ENCODE data around the gene SPATA32.
A peak's percentile ranks its signal among the peaks of the same experiment; 100 is the strongest.

SPATA32 gene, protein sequence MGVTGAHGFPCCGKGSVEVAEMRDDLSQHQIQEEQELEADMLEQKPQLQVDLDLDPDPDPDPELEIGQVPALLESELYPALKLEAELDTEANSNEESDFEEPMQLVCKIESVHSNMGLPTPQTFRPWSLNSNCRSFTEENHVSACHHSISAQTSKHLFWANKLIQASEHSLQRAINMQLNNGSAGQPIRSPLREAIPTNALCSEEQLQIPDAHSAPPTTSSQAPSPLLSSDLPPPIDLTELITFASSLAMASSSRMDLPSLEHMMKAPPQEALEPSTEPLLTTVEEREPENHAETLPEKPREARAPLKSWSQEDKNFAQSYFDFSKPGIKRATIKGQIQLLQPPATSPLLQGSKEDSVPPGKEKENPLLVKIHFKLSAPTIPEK

DNA sequence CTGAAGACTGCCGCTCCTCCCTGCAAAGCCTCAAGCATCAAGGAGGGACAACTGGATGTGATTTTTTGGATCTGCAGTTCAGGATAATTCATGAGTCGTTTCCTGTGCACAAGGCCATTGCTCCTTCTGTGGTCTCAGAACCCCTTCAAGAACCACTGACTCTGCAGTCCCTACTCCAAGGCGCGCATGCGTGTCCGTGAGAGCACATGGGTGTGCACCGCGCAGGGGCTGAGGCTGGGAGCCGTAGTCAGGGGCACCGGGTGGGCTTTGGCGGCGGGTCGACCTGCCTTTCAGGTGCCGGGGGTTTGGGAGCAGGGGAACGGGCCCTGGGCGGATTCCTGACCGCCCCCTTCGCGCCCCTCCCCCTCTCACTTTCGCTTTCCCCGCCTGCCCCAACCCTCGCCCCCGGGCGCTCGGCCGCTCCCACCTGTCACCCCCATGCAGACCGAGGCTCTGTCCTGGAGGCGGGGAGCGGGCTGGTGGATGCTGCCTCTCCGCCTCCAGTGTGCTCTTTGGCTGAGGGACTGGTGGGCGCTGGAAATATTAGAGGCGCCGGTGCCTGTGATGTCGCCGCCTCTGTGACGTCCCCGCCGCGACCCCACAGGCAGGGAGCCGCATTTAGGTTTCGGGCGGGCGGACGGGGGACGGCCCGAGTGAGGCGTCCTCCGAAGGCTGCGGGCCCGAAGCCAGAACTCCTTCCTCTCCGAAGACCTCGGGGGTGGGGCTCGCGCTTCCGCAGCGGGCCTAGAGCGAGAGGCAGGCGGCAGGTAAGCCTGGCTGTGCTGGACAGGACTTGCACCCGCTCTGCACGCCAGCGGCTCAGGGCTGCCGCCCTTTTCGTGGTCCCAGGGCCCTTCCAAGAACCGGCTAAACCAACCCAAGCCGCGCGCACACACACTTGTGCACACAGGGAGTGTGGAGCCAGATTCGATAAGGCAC, at the start of gene SPATA32:
Gene SPATA32, minus strand, starts transcription at position 518 of the 939 bp plus-strand sequence. Its CDS starts 78 bp downstream, at position 440.
- ChIA-PET CTCF (no interaction called here), POLR2A (ENCODE audit: low non-redundant PET) (no interaction called here)
- H3K27ac ChIP-seq = peak within 1 kb of the TSS; percentile 66
- no peak for DNase-seq (ENCODE audit: low spot score)
- TF ChIP-seq, protein P1, sequence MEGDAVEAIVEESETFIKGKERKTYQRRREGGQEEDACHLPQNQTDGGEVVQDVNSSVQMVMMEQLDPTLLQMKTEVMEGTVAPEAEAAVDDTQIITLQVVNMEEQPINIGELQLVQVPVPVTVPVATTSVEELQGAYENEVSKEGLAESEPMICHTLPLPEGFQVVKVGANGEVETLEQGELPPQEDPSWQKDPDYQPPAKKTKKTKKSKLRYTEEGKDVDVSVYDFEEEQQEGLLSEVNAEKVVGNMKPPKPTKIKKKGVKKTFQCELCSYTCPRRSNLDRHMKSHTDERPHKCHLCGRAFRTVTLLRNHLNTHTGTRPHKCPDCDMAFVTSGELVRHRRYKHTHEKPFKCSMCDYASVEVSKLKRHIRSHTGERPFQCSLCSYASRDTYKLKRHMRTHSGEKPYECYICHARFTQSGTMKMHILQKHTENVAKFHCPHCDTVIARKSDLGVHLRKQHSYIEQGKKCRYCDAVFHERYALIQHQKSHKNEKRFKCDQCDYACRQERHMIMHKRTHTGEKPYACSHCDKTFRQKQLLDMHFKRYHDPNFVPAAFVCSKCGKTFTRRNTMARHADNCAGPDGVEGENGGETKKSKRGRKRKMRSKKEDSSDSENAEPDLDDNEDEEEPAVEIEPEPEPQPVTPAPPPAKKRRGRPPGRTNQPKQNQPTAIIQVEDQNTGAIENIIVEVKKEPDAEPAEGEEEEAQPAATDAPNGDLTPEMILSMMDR (conservative IDR thresholded peaks at IDR 0.05; ENCODE audit: low read depth) = no peak

DNA sequence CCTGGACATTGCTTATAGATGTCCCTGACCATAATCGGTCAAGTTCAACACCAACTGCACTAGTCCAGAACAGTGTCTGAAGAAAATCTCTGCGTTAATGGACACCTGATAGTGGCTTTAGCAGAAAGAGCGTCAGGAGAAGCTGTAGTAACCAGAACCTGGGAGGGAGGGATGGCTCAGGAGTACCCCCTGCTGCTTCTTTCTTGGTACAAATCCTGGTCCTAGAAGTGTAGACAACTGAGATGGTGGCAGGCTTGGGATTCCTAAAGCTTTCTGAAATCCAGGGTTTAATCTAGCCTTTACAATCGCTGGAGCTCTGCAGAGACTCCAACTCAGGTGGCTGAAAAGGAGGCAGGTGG, 49.5 kb upstream of the SPATA32 start:
- peak overlapping the region; percentile 94 for H3K27ac ChIP-seq
- TF ChIP-seq, protein P1 (conservative IDR thresholded peaks at IDR 0.05; ENCODE audit: low read depth) = no peak
- ChIA-PET CTCF (interaction anchor here (0.6 to 0.9 kb wide), 3 partner anchors 56 to 414 kb away, joined by 3 read pairs; no protein-coding TSS in a partner anchor), POLR2A (ENCODE audit: low non-redundant PET) (interaction anchor here (0.7 kb wide), 1 partner anchor 72 kb away, joined by 3 read pairs; no protein-coding TSS in a partner anchor)
- DNase-seq (ENCODE audit: low spot score) = no peak

DNA sequence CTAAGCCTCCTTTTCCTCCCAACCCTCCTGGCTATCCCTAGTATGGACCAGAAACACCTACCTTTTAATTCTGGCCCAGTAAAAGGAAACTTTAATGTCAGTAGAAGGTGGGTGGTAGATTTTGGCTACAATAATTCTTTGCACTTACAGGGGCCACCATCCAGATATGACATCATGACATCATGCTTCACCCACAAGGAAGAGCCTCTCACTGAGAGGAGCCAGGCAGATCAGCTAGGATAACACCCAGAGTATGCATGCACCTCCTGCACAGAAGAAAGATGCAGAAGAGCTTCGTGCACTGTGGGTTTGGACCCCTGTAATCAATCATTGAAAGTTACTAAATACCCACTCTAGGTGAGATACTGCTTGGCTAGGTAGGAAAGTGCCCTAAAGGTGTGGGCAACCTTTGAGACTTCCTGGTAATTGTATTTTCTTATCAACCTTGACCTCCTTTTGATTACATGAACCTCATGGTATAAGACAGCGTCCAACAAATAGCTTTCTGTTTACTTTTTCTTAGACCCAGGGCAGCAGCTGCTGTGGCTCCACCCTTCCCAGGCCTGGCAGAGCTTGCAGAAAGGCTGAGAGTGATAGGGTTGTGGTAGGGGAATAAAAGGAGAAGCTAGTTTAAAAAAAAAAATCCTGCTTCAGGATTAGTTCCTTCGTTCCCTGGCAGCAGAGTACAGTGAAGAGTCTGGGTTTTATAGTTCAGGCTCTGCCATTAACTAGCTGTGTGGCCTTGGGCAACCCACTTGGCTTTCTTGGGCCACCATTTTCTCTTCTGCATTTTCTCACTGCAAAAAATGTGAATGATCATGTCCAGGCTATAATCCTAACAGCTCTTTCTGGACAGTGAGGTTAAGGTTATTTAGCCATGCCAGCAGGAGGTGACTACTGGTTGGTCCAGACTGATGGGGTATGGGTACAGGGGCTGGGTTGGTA, 48.8 kb upstream of the SPATA32 start:
- CTCF ChIA-PET = interaction anchor here (0.5 to 0.9 kb wide), 4 partner anchors 55 to 813 kb away, joined by 3 read pairs; no protein-coding TSS in a partner anchor
- POLR2A ChIA-PET (ENCODE audit: low non-redundant PET) = interaction anchor here (0.5 kb wide), 1 partner anchor 80 kb away, joined by 4 read pairs; no protein-coding TSS in a partner anchor
- TF ChIP-seq, protein P1 (conservative IDR thresholded peaks at IDR 0.05; ENCODE audit: low read depth) = no peak
- DNase-seq (ENCODE audit: low spot score) = no peak
- H3K27ac ChIP-seq = peak overlapping the region; percentile 95

DNA sequence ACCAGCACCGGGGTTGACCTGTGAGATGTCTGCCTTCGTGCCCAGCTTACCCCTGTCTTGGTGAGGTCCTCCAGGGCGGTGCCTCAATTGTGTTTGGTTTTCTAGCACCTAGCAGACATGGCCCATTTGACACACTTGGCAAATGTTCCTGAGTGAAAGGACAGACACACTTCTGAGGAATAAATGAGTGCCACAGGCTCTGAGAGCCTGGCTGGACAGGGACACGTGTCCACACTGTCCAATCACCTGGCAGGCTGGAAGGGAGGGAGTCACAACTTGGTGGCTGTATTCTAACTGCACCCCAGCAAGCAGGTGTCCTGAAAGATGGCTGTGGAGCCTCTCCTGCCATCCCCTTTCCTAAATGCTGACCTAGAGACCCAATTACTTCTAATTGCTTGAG, 47.5 kb upstream of the SPATA32 start:
- H3K27ac ChIP-seq = peak overlapping the region; percentile 95
- TF ChIP-seq, protein P1 (conservative IDR thresholded peaks at IDR 0.05; ENCODE audit: low read depth) = no peak
- CTCF ChIA-PET = no interaction called here
- DNase-seq (ENCODE audit: low spot score) = no peak
- POLR2A ChIA-PET (ENCODE audit: low non-redundant PET) = interaction anchor here (1.0 kb wide), 1 partner anchor 15 kb away, joined by 3 read pairs; no protein-coding TSS in a partner anchor

DNA sequence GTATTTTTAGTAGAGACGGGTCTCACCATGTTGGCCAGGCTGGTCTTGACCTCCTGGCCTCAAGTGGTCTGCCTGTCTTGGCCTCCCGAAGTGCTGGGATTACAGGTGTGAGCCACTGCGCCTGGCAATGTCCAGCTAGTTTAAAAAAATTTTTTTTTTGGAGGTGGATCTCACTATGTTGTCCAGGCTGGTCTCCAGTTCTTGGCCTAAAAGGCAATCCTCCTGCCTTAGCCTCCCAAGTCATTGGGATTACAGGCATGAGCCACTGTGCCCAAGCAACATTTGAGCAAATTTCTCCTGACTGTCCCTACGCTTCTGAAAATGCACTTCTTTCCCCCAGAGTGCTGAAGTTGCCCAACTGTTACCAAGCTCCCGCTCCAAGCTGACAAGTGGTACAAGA, 46.9 kb upstream of the SPATA32 start:
- H3K27ac ChIP-seq = peak overlapping the region; percentile 95
- TF ChIP-seq, protein P1 (conservative IDR thresholded peaks at IDR 0.05; ENCODE audit: low read depth) = no peak
- DNase-seq (ENCODE audit: low spot score) = no peak
- POLR2A ChIA-PET (ENCODE audit: low non-redundant PET) = interaction anchor here (1.0 to 1.9 kb wide), 2 partner anchors 8 to 15 kb away, joined by 3 to 6 read pairs; partner anchors contain the start of gene MAP3K14
- CTCF ChIA-PET = interaction anchor here (2.0 kb wide), 1 partner anchor 15 kb away, joined by 10 read pairs; no protein-coding TSS in a partner anchor
